ENCODE measurements around the gene ZNF319. TPM values are rescaled to one million over a fixed set of nuclear protein-coding genes. Genes with fewer than 3 reads are reported as not detected.

Gene ZNF319
- total RNA-seq, 4 donors from 2014 or later = 3.3 to 12.1 (median 8.4) TPM

DNA sequence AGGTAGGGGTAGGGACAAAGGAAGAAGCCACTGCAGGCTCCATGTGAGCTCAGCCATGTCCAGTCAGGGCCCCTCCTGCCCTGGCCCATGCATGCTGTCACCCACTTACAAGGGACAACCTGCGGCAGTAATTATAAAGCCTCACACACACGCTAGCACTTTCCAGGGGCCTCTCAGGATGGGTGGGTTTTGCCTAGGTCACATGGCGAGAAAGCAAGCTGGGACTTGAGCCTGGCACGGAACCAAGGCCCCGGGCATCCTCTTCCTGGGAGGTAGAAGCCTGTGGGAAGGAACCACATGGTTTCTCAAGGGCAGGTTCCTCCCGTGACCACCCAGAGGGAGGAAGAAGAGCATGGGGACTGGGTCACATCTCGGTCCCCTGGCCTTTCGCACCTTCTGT lies 7.0 kb downstream of the ZNF319 start:
- Histone ChIP-seq H3K27me3 (no peaks in the 10 kb centered on the region), H3K27ac (no peak overlapping the region), H3K4me1 (peaks cover 0 to 4% (median 0%) of the 10 kb centered on the region in 4 donors), H3K9me3 (no peaks in the 10 kb centered on the region), H3K36me3 (peaks cover 0 to 27% (median 0%) of the 10 kb centered on the region in 3 donors), H3K4me3 (no peak overlapping the region)
- TF ChIP-seq POLR2A (IDR thresholded peaks at IDR 0.05) = no peak
- TF ChIP-seq, protein P1, sequence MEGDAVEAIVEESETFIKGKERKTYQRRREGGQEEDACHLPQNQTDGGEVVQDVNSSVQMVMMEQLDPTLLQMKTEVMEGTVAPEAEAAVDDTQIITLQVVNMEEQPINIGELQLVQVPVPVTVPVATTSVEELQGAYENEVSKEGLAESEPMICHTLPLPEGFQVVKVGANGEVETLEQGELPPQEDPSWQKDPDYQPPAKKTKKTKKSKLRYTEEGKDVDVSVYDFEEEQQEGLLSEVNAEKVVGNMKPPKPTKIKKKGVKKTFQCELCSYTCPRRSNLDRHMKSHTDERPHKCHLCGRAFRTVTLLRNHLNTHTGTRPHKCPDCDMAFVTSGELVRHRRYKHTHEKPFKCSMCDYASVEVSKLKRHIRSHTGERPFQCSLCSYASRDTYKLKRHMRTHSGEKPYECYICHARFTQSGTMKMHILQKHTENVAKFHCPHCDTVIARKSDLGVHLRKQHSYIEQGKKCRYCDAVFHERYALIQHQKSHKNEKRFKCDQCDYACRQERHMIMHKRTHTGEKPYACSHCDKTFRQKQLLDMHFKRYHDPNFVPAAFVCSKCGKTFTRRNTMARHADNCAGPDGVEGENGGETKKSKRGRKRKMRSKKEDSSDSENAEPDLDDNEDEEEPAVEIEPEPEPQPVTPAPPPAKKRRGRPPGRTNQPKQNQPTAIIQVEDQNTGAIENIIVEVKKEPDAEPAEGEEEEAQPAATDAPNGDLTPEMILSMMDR (IDR thresholded peaks at IDR 0.05) = no peak
- no peak for DNase-seq

GRCh38 chr16:57992084-57992483 lies 8.4 kb downstream of the ZNF319 start:
- no peaks in the 10 kb centered on the region for H3K27me3 ChIP-seq
- no peaks in the 10 kb centered on the region for H3K4me1 ChIP-seq
- no peak overlapping the region for H3K4me3 ChIP-seq
- peaks cover 0 to 16% (median 0%) of the 10 kb centered on the region in 3 donors for H3K36me3 ChIP-seq
- no peaks in the 10 kb centered on the region for H3K9me3 ChIP-seq
- TF ChIP-seq POLR2A (IDR thresholded peaks at IDR 0.05) = no peak
- TF ChIP-seq, protein P1 (IDR thresholded peaks at IDR 0.05) = no peak
- DNase-seq = no peak
- H3K27ac ChIP-seq = no peak overlapping the region

GRCh38 chr16:57991551-57992059 lies 8.9 kb downstream of the ZNF319 start:
- Histone ChIP-seq H3K4me1 (no peaks in the 10 kb centered on the region), H3K4me3 (no peak overlapping the region), H3K27ac (no peak overlapping the region), H3K9me3 (no peaks in the 10 kb centered on the region), H3K27me3 (no peaks in the 10 kb centered on the region), H3K36me3 (peaks cover 0 to 11% (median 0%) of the 10 kb centered on the region in 3 donors)
- no peak for TF ChIP-seq POLR2A (IDR thresholded peaks at IDR 0.05)
- TF ChIP-seq, protein P1 (IDR thresholded peaks at IDR 0.05) = no peak
- DNase-seq = no peak

GRCh38 chr16:57988929-57989328 lies 11.5 kb downstream of the ZNF319 start:
- H3K36me3 ChIP-seq = no peaks in the 10 kb centered on the region
- TF ChIP-seq POLR2A (IDR thresholded peaks at IDR 0.05) = no peak
- TF ChIP-seq, protein P1 (IDR thresholded peaks at IDR 0.05) = no peak
- peaks cover 5 to 9% (median 7%) of the 10 kb centered on the region in 4 donors for H3K4me1 ChIP-seq
- H3K9me3 ChIP-seq = peaks cover 0 to 4% (median 0%) of the 10 kb centered on the region in 4 donors
- H3K4me3 ChIP-seq = no peak overlapping the region
- no peak overlapping the region for H3K27ac ChIP-seq
- no peaks in the 10 kb centered on the region for H3K27me3 ChIP-seq
- no peak for DNase-seq

DNA sequence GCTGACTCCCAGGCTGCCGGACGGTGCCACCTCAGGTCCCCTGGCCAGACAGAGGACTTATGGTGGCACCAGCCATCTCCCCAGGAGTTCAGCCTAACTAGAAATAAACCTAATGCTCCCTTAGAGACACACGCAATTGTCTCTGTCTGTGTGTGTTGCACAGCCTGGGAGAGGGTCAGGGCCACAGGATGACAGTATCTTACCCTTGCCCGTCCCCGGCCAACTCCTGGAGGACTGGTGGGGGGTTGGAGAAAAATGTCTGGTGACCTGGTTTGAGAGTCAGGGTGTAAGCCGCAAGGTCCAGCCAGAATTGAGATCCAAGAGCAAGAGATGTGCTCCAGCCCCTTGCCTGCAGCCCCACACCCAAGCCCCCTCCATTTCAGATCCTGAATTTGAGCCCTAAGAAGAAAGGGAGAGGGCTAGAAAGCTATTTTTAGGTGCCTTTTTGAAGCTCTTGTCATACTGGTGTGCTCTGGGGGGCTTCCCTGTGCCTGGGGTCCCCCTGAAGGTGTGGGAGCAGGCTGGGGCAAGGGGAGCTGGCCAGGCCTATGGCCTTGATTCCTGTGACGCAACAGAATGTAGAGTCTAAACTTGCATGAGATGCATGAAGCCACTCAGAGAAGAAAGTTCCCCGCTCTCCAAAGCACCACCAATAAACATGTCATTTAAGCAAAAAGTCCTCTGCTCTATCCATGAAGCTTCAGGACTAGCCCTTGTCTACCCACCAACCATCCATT lies 12.9 kb downstream of the ZNF319 start:
- H3K27ac ChIP-seq = no peak overlapping the region
- peaks cover 5 to 9% (median 7%) of the 10 kb centered on the region in 4 donors for H3K4me1 ChIP-seq
- no peaks in the 10 kb centered on the region for H3K36me3 ChIP-seq
- DNase-seq = peak in 1 of 3 donors; percentile 20
- peaks cover 0 to 4% (median 0%) of the 10 kb centered on the region in 4 donors for H3K9me3 ChIP-seq
- H3K4me3 ChIP-seq = no peak overlapping the region
- H3K27me3 ChIP-seq = no peaks in the 10 kb centered on the region
- no peak for TF ChIP-seq POLR2A (IDR thresholded peaks at IDR 0.05)
- TF ChIP-seq, protein P1 (IDR thresholded peaks at IDR 0.05) = no peak

All from Peyer's patch (tissue), 4 donors.